DMS53 (cell line): ENCODE data around the gene CAD.
A peak's percentile ranks its signal among the peaks of the same experiment; 100 is the strongest.
"Not testable (repeated sequence)": the region's sequence is repeated elsewhere in the genome, so short reads cannot be mapped to it uniquely, and the experiment has no call there.

Source experiments
- DNase-seq: peaks from one replicate; lab custom pipeline; 2025; lab: John Stamatoyannopoulos, UW

Gene CAD

GRCh38 chr2:27217173-27218121, at the start of gene CAD:
CAD (plus strand) TSS chr2:27217369; CDS start chr2:27217552, 183 bp downstream.
- peak; percentile 91 for DNase-seq

GRCh38 chr2:27170581-27171337, 46.4 kb upstream of the CAD start:
- no peak for DNase-seq

- DNase-seq = peak; percentile 66
Observed at GRCh38 chr2:27171351-27171848, 45.8 kb upstream of the CAD start.

- DNase-seq = no peak
Observed at GRCh38 chr2:27174638-27175037, 42.5 kb upstream of the CAD start.

GRCh38 chr2:27175330-27175729, 41.8 kb upstream of the CAD start:
- DNase-seq = no peak

GRCh38 chr2:27175781-27176180, 41.4 kb upstream of the CAD start:
- DNase-seq = not testable (repeated sequence)

- DNase-seq = no peak
Observed at GRCh38 chr2:27177441-27178351, 39.5 kb upstream of the CAD start.

GRCh38 chr2:27178469-27178868, 38.7 kb upstream of the CAD start:
- no peak for DNase-seq

GRCh38 chr2:27179344-27180000, 37.7 kb upstream of the CAD start:
- DNase-seq = no peak

- DNase-seq = no peak
Observed at GRCh38 chr2:27182346-27182745, 34.8 kb upstream of the CAD start.

- DNase-seq = no peak
Observed at GRCh38 chr2:27184115-27184514, 33.1 kb upstream of the CAD start.

- DNase-seq = no peak
Observed at GRCh38 chr2:27185331-27186026, 31.7 kb upstream of the CAD start.

- no peak for DNase-seq
Observed at GRCh38 chr2:27186613-27187345, 30.4 kb upstream of the CAD start.

GRCh38 chr2:27189989-27190388, 27.2 kb upstream of the CAD start:
- no peak for DNase-seq

- peak; percentile 58 for DNase-seq
Observed at GRCh38 chr2:27191070-27191829, 25.9 kb upstream of the CAD start.

GRCh38 chr2:27194538-27195354, 22.4 kb upstream of the CAD start:
- DNase-seq = peak; percentile 22

- DNase-seq = not testable (repeated sequence)
Observed at GRCh38 chr2:27195799-27196198, 21.4 kb upstream of the CAD start.

GRCh38 chr2:27198068-27198467, 19.1 kb upstream of the CAD start:
- not testable (repeated sequence) for DNase-seq
